GM21526 (cell line): ENCODE results near the gene SLC7A6.

Experiments
- ATAC-seq: cut with Tn5 transposase; IDR thresholded peaks from one replicate; pipeline ENCODE4 v1.9.1; 2021; ENCODE audit warnings: moderate library complexity; ENCODE audit not compliant: unreplicated experiment, low FRiP score

The SLC7A6 gene

GRCh38 chr16:68264128-68265077, at the start of gene SLC7A6:
Gene SLC7A6 (plus strand): TSS chr16:68264526. CDS start chr16:68274727, 10,201 bp downstream.
- ATAC-seq: peak; percentile 52

- ATAC-seq: no peak
Measured at GRCh38 chr16:68214726-68215125, 49.6 kb upstream of the SLC7A6 start.

- ATAC-seq: no peak
Measured at GRCh38 chr16:68215302-68215701, 49.0 kb upstream of the SLC7A6 start.

DNA sequence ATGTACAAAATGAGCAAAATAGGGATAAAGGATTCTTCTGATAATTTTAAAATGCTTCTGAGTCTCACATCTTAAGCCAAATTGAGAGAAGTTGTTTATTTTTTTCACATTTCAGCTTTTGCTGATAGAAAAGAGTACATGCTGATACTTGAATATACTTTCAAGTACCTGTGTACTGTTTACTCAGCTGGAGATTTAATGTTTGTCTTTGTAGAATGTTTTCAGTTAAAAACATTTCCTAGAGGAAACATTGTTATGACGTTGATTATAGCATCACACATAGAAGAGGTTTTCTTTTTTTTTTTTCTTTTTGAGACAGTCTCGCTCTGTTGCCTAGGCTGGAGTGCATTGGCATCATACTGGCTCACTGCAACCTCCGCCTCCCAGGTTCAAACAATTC, 48.1 kb upstream of the SLC7A6 start:
- ATAC-seq: no peak

DNA sequence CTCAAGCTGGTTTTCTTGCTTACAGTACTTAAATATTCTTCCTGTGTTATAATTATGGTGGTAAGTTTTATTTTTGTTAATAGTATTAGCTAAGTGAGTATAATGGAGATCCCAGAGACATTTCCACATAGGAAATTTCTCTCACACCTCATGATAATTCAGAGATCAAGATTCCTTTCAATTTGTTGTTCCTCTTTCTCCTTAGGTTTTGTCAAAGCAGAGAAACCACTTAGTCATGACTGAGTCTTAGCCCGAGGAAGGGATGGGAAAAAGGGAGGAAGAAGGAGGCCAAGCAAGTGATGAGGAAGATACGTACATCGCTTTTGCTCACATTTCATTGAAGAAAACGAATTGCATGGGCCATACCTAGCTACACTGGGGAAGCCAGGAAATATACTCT, 46.8 kb upstream of the SLC7A6 start:
- ATAC-seq: no peak

DNA sequence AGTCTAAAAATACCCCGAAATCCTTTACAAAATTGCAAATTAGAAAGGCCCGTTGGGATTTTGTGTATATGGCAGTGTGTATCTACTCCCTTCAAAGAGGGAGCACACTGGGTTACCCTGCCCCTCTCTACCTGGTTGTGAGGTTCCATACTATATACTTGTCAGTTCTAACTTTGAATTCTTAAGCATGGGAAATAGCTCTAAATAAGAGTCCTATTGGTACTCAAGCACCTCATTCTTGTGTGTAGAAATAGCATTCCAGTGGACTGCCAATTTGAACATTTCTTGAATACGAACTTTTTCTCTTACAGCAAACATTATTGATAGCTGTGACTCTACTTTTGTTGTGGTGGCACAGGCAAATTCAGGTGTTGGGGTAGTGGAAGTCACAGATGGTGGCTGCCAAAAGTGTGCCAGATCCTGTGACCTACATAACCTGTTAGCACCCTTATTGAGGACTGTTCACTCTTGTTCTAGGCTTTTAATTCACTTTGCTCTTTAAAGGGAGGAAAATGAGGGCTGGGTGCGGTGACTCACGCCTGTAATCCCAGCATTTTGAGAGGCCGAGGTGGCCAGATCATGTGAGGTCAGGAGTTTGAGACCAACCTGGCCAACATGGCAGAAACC, 44.5 kb upstream of the SLC7A6 start:
- no peak for ATAC-seq

GRCh38 chr16:68223072-68223471, 41.3 kb upstream of the SLC7A6 start:
- no peak for ATAC-seq

GRCh38 chr16:68226116-68226515, 38.2 kb upstream of the SLC7A6 start:
- no peak for ATAC-seq

DNA sequence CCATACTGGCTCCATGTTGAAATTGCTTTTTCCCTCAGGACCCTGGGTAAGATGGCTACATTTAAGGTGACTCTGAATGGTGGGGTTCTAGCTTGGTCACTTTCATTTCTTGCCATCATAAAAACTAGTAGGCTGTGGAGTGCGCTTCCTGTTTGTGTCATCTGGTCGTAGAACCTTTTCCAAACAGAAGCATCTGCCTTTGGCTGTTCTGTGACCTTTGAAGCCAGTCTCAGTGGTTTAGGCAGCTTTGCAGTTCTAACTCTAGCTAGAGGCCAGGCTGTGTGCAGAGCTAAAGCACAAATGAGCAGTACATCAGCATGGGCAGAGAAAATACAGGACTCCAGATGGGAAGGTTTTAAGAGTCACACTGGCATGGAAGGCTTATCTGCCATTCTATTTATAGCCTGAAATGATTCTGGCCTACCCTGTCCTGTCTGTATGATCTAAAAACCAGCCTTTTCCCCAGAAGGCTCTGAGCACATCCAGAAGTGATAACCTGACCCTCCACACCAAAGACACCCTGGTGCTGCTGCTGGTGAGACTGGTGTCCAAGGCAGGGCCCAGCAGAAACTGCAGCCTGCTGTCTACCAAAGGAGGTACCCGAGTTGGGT, 37.0 kb upstream of the SLC7A6 start:
- ATAC-seq: no peak

- ATAC-seq: no peak
Measured at GRCh38 chr16:68227850-68228553, 36.3 kb upstream of the SLC7A6 start.

- ATAC-seq: no peak
Measured at GRCh38 chr16:68228652-68229051, 35.7 kb upstream of the SLC7A6 start.

DNA sequence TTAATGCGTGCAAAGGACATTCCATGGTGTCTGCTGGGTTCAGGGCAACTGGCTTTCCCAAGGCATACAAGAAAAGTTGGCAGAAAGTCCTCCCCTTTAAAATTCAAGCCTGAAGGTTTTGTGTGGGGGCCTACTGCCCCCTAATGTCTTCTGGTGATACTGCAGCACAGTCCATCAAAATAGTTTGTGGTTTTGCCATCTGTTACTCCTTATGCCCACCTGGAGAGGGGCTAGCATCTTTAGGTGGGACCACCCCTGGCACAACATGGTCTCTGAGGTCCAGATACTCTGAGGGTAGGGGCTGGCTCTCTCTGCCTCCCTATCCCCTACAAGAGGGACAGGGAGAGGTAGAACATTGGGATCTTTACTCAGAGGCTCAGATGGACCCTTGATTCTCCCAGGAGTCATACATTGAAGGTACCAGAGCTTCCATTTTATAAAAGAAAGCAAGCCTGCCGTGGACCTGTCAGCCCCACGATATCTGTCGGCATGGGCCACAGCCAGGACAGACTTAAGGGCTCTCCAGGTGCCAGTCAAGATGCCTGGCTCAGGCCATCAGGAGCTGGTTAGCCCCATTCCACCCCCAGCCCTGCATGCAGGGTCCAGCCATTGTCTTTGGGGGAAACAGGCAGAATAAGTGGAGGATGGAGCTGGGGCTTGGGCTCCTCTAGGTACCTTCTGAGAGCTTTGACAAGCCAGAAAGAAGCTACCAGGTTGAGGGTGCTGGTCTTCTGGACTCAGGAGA, 34.7 kb upstream of the SLC7A6 start:
- ATAC-seq: no peak

DNA sequence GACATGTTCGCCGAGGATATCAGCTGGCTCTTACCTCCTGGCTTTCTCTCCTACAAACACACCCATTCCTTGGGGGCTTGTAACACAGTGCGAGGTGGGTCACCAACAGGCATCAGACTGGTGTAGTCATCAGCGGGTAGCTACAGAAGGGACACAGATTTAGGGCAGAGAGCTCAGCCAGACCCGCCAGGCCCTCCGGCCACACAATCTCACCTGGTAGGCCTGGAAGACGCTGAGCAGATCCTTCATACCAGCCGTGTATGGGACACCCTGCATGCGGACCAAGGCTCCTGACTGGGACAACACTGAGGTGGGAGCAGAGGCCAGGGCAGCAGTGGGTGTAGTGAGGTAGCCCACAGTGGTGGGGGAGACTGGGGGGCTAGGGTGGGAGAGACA, 34.2 kb upstream of the SLC7A6 start:
- ATAC-seq: no peak

DNA sequence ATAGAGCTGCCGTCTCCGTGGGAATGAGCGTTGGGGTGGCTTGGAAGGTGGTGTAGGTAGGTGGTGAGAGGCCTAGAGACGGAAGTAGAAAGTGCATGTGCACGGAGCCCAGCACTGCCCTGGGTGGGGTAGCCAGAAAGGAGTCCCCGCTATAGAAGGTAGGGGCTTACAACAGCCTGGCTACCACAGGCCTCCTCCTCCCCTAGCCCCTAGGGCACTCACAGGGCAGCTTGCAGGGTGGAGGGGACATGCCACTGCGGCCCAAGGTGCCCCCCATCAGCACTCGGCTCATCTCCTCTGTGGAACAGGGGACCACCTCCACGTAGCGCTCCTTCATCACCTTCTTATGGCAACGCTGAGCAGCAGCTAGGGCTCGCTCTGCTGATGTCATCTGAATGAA, 33.4 kb upstream of the SLC7A6 start:
- ATAC-seq: no peak

DNA sequence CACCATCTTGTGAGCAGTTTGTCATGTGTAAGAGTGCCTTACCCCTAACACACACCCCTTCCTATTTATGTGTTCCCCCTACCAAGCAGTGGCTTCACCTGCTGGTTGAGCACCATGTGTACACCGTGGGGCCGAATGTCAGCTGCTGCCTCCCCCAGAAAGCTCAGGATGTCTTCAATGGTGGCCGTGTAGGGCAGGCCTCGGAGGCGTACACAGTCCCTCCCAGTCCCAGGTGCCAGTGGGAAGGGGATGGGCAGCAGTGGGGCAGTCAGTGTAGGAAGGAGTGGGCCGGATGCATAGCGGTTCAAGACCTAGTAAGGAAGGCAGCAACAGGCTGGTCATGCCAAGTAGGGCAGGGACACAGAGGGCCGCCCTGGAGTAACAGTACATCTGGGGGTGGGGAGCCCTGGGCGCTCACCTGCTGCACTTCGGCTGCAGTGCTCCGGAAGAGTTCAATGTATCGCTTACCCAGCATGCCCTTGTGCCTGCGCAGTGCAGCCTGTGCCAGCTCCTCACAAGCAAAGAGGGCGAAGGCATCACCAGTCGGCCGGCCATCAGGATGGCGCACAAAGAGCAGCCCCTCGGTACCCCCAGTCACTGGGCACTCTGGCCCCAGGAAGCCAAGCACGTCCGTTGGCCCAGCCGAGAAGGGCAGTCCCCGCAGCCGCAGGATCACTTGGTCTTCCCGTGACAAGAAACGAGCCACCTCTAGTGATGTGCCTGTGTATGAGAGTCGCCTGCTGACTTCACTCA, 32.8 kb upstream of the SLC7A6 start:
- ATAC-seq: no peak

DNA sequence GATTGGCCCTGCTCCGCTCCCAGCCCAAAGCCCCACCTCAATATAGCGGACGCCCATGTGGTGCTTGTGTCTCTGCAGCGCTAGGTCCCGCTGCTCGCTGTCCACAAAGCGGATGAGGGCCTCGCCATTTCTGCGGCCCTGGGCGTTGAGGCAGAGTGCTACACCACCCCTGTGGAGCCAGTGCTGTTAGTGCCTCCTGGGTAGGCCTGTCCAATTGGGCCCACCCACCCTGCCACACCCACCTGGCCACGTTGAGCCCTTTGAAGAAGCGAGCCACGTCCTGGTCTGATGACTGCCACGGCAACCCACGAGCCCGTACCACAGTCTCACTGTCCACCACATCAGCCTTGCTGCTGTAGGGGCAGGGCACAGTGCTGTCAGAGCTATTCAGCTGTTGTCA, 32.0 kb upstream of the SLC7A6 start:
- no peak for ATAC-seq

DNA sequence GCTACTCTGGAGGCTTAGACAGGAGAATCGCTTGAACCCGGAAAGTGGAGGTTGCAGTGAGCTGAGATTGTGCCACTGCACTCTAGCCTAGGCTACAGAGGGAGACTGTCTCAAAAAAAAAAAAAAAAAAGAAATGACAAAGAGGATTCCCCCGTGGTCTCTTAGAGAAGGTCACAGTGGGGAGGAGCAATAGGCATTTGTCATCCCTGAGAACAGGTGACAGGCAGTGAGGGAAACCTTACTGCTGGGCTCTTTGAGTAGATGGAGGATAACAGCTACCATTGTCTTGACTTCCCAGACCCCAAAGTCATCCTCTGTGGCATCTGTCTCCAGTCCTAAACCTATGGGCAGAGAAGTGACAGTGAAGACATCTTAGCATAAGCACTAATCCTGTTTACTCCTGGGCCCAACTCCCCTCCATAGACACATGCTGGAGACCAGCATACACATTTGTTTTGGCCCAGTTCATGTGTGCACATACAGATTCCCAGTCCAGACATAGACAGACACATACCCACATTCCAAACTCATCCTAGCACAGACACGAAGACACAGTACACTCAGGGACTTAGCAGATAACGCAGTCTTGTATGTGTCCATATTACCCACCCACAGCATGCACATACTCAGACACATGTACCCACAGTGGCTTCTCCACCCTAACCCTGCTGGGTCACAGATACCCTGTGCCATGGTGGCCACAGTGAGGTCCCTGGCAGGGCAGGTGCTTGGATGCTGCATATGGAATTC, 31.1 kb upstream of the SLC7A6 start:
- ATAC-seq: no peak

GRCh38 chr16:68233835-68234187, 30.5 kb upstream of the SLC7A6 start:
- no peak for ATAC-seq
